ENCODE data around the gene SREK1IP1. TPM values are rescaled to one million over a fixed set of nuclear protein-coding genes. Genes with fewer than 3 reads are reported as not detected.
A peak's percentile ranks its signal among the peaks of the same experiment; 100 is the strongest.

Gene SREK1IP1
- 32.9 TPM for total RNA-seq

- DNase-seq: peak; percentile 77
Observed at GRCh38 chr5:64768358-64769312, at the start of gene SREK1IP1, which contains the start of gene CWC27. Gene SREK1IP1, minus strand, starts transcription at chr5:64768691. Its CDS starts 174 bp downstream, at chr5:64768517. Gene CWC27, plus strand, starts transcription at chr5:64768930. Its CDS starts 217 bp downstream, at chr5:64769147.

GRCh38 chr5:64818245-64818644 lies 49.8 kb upstream of the SREK1IP1 start:
- DNase-seq: no peak

- DNase-seq: no peak
Observed at GRCh38 chr5:64814073-64814472, 45.6 kb upstream of the SREK1IP1 start.

GRCh38 chr5:64811050-64811640 lies 42.7 kb upstream of the SREK1IP1 start:
- DNase-seq: no peak

- DNase-seq: no peak
Observed at GRCh38 chr5:64807520-64807919, 39.0 kb upstream of the SREK1IP1 start.

- DNase-seq: no peak
Observed at GRCh38 chr5:64806537-64806936, 38.0 kb upstream of the SREK1IP1 start.

GRCh38 chr5:64800926-64801325 lies 32.4 kb upstream of the SREK1IP1 start:
- DNase-seq: no peak

- no peak for DNase-seq
Observed at GRCh38 chr5:64796301-64796700, 27.8 kb upstream of the SREK1IP1 start.

- no peak for DNase-seq
Observed at GRCh38 chr5:64794053-64794770, 25.7 kb upstream of the SREK1IP1 start.

- DNase-seq: no peak
Observed at GRCh38 chr5:64792469-64792868, 24.0 kb upstream of the SREK1IP1 start.

GRCh38 chr5:64790210-64790609 lies 21.7 kb upstream of the SREK1IP1 start:
- no peak for DNase-seq

- no peak for DNase-seq
Observed at GRCh38 chr5:64789457-64789856, 21.0 kb upstream of the SREK1IP1 start.

GRCh38 chr5:64788156-64788555 lies 19.7 kb upstream of the SREK1IP1 start:
- DNase-seq: no peak

GRCh38 chr5:64786372-64786771 lies 17.9 kb upstream of the SREK1IP1 start:
- no peak for DNase-seq

- peak; percentile 18 for DNase-seq
Observed at GRCh38 chr5:64784451-64785025, 16.0 kb upstream of the SREK1IP1 start.

GRCh38 chr5:64775291-64775690 lies 6.8 kb upstream of the SREK1IP1 start:
- DNase-seq: no peak

GRCh38 chr5:64773533-64773932 lies 5.0 kb upstream of the SREK1IP1 start:
- DNase-seq: no peak

GRCh38 chr5:64771736-64772135 lies 3.2 kb upstream of the SREK1IP1 start:
- no peak for DNase-seq

GRCh38 chr5:64769855-64770254 lies 1.4 kb upstream of the SREK1IP1 start:
- DNase-seq: no peak

GRCh38 chr5:64767959-64768357 lies 533 bp downstream of the SREK1IP1 start:
- DNase-seq: no peak

GRCh38 chr5:64766941-64767340 lies 1.6 kb downstream of the SREK1IP1 start:
- DNase-seq: no peak

GRCh38 chr5:64765804-64766504 lies 2.5 kb downstream of the SREK1IP1 start:
- DNase-seq: no peak
